Loucy (cell line): ENCODE results near the gene TGFBR3L.

Experiments
- H2AFZ ChIP-seq: fragments of 200-600 bp; sonication (generic); 2 replicates; pipeline ENCODE4 v1.6.0; 2016; ENCODE audit warnings: antibody characterized with exemption, mild to moderate bottlenecking, low read length, moderate library complexity
- H3F3A ChIP-seq: fragments of 200-600 bp; 2 replicates; pipeline ENCODE4 v1.6.0; 2016; ENCODE audit warnings: antibody characterized with exemption, low read depth, mild to moderate bottlenecking
- H3K27me3 ChIP-seq: fragments of 200-600 bp; sonication (generic); 2 replicates; pipeline ENCODE4 v1.6.1; 2014; ENCODE audit warnings: low read length, mild to moderate bottlenecking; ENCODE audit not compliant: insufficient read depth, poor library complexity, severe bottlenecking
- H3K36me3 ChIP-seq: fragments of 200-600 bp; sonication (generic); 2 replicates; pipeline ENCODE4 v1.6.1; 2016; ENCODE audit warnings: low read length; ENCODE audit not compliant: insufficient read depth
- H3K4me1 ChIP-seq: fragments of 200-600 bp; sonication (generic); 2 replicates; pipeline ENCODE4 v1.5.1; 2014; ENCODE audit warnings: low read length, mild to moderate bottlenecking; ENCODE audit not compliant: insufficient read depth, poor library complexity, severe bottlenecking
- H3K4me2 ChIP-seq: fragments of 200-600 bp; sonication (generic); 2 replicates; pipeline ENCODE4 v1.6.0; 2014; ENCODE audit warnings: antibody characterized with exemption, low read length, low read depth, mild to moderate bottlenecking; ENCODE audit not compliant: poor library complexity, severe bottlenecking
- H3K4me3 ChIP-seq: fragments of 200-600 bp; sonication (generic); 2 replicates; pipeline ENCODE4 v1.5.1; 2014; ENCODE audit warnings: low read length, mild to moderate bottlenecking, mixed read lengths; ENCODE audit not compliant: poor library complexity, severe bottlenecking
- H3K79me2 ChIP-seq: fragments of 200-600 bp; sonication (generic); 2 replicates; pipeline ENCODE4 v1.6.1; 2014; ENCODE audit warnings: low read length; ENCODE audit not compliant: insufficient read depth
- H3K9ac ChIP-seq: fragments of 200-600 bp; sonication (generic); 2 replicates; pipeline ENCODE4 v1.6.0; 2014; ENCODE audit warnings: mild to moderate bottlenecking, low read depth, low read length, moderate library complexity; ENCODE audit not compliant: poor library complexity, severe bottlenecking
- H3K9me2 ChIP-seq: fragments of 200-600 bp; sonication (generic); replicated peaks from 2 replicates; pipeline ENCODE4 v1.6.1; 2016; ENCODE audit warnings: low read depth, low read length, mixed read lengths
- H3K9me3 ChIP-seq: fragments of 200-600 bp; sonication (generic); 2 replicates; pipeline ENCODE4 v1.6.1; 2014; ENCODE audit warnings: mild to moderate bottlenecking, antibody characterized with exemption, low read length, low read depth; ENCODE audit not compliant: insufficient read depth
- H4K20me1 ChIP-seq: fragments of 200-600 bp; sonication (generic); 2 replicates; pipeline ENCODE4 v1.6.0; 2014; ENCODE audit warnings: antibody characterized with exemption, low read length, mild to moderate bottlenecking; ENCODE audit not compliant: insufficient read depth, poor library complexity, severe bottlenecking
- CTCF ChIP-seq: fragments of 200-600 bp; sonication (generic); conservative IDR thresholded peaks from 2 replicates; pipeline ENCODE4 v1.5.1; 2014; ENCODE audit warnings: mild to moderate bottlenecking, antibody characterized with exemption, low read length
- EZH2phosphoT487 ChIP-seq: fragments of 200-600 bp; IDR thresholded peaks from 2 replicates; pipeline ENCODE4 v1.6.1; 2018; ENCODE audit warnings: antibody characterized with exemption, mild to moderate bottlenecking, moderate library complexity, borderline replicate concordance

Gene TGFBR3L

DNA sequence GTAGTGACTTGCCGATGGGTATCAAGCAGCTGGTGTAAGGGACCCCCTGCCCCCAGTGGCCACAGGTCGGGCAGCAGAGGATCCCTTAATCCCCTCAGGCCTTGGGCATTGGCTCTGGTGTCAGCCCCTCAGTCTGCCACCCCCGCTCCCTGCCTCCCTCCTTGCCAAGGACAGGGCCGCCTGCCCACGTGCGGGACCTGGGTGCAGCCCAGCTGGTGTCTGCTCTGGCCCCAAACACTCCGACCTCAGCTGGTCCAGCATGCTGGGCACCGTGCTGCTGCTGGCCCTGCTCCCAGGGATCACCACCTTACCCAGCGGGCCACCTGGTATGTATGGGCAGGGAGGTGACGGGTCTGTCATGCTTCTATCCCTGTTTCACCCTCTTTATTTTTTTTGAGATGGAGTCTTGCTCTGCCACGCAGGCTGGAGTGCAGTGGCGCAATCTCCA is at the start of gene TGFBR3L:
Gene TGFBR3L, plus strand, starts transcription at position 233 of the 448 bp plus-strand sequence.
- H3K36me3 ChIP-seq: peaks cover 20% of the 10 kb centered on the region; the same call in 1 of the 2 replicates
- no peaks in the 10 kb centered on the region for H3K9me3 ChIP-seq
- no peaks in the 10 kb centered on the region for H3K9me2 ChIP-seq
- H3K79me2 ChIP-seq: no peaks in the 10 kb centered on the region
- no peak for TF ChIP-seq EZH2phosphoT487
- no peak for TF ChIP-seq CTCF
- no peaks in the 10 kb centered on the region for H3K27me3 ChIP-seq
- H3K4me1 ChIP-seq: peaks cover 1% of the 10 kb centered on the region
- H3F3A ChIP-seq: no peaks in the 10 kb centered on the region
- no peak within 1 kb of the TSS for H3K4me3 ChIP-seq
- no peak within 1 kb of the TSS for H3K9ac ChIP-seq
- no peak within 1 kb of the TSS for H3K4me2 ChIP-seq
- no peaks in the 10 kb centered on the region for H4K20me1 ChIP-seq
- no peak within 1 kb of the TSS for H2AFZ ChIP-seq

GRCh38 chr19:7865262-7865911 is 49.2 kb upstream of the TGFBR3L start:
- Histone ChIP-seq H3K4me2 (no peak overlapping the region), H3K4me3 (no peak overlapping the region), H2AFZ (no peak overlapping the region), H3K36me3 (no peaks in the 10 kb centered on the region), H3K79me2 (no peaks in the 10 kb centered on the region), H3K4me1 (no peaks in the 10 kb centered on the region), H3K9me2 (no peaks in the 10 kb centered on the region), H3K27me3 (no peaks in the 10 kb centered on the region), H3K9ac (no peak overlapping the region), H3F3A (no peaks in the 10 kb centered on the region), H3K9me3 (no peaks in the 10 kb centered on the region), H4K20me1 (no peaks in the 10 kb centered on the region)
- no peak for TF ChIP-seq EZH2phosphoT487
- no peak for TF ChIP-seq CTCF

DNA sequence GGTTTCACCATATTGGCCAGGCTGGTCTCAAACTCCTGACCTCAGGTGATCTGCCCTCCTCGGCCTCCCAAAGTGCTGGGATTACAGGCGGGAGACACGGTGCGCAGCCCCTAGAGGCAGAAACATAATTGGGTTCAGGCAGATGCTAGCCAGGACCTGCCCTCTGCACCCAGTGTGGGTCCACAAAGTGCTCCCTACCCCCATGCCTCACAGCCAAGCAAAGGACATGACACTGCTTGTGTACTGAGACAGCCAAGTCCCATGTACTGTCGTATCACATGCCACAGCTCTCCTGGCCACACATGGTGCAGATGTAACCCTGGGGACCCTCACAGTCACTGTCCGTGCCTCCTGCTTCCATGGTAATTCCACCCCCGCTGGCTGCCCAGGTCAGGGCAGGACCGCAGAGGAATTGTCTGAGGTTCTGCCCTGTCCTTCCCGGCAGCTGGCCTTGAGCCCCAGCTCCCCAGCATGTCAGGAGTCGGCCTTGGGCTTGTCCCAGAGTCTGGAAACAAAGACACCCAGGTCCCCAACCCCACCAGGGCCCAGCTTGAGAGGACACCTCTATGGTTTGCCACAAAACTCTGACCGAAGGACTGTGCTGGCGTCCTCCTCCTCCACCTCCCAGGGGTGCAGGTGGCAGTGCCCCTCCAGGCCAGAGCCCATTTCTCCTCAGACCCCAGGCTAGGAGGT is 48.1 kb upstream of the TGFBR3L start:
- TF ChIP-seq EZH2phosphoT487 (no peak), CTCF (no peak)
- Histone ChIP-seq H3K79me2 (no peaks in the 10 kb centered on the region), H3F3A (peaks cover 1% of the 10 kb centered on the region; the same call in 1 of the 2 replicates), H3K4me1 (peaks cover 7% of the 10 kb centered on the region), H3K9me2 (no peaks in the 10 kb centered on the region), H3K4me2 (no peak overlapping the region), H3K9me3 (no peaks in the 10 kb centered on the region), H2AFZ (no peak overlapping the region), H3K36me3 (no peaks in the 10 kb centered on the region), H4K20me1 (no peaks in the 10 kb centered on the region), H3K9ac (no peak overlapping the region), H3K27me3 (no peaks in the 10 kb centered on the region), H3K4me3 (no peak overlapping the region)
